ENCODE data around the gene BDKRB1.

BDKRB1 gene

GRCh38 chr14:96260341-96260821 lies 4.4 kb downstream of the BDKRB1 start:
- H3K36me3 Mint-ChIP-seq (ENCODE audit: low read depth), result no peaks in the 10 kb centered on the region
- DNase-seq (ENCODE audit: low spot score), result no peak
- H3K9me3 Mint-ChIP-seq, result no peaks in the 10 kb centered on the region
- H3K4me3 Mint-ChIP-seq, result no peak overlapping the region
- H3K27me3 Mint-ChIP-seq (ENCODE audit: low read depth), result peaks cover 11% of the 10 kb centered on the region
- no peaks in the 10 kb centered on the region for H3K4me1 Mint-ChIP-seq (ENCODE audit: low read depth)
- no peak overlapping the region for H3K27ac Mint-ChIP-seq

- Mint-ChIP-seq H3K4me3 (no peak overlapping the region), H3K9me3 (no peaks in the 10 kb centered on the region), H3K36me3 (ENCODE audit: low read depth) (no peaks in the 10 kb centered on the region), H3K4me1 (ENCODE audit: low read depth) (no peaks in the 10 kb centered on the region), H3K27ac (no peak overlapping the region), H3K27me3 (ENCODE audit: low read depth) (peaks cover 11% of the 10 kb centered on the region)
- no peak for DNase-seq (ENCODE audit: low spot score)
These were observed 5.0 kb downstream of the BDKRB1 start for GRCh38 chr14:96261053-96261452.

GRCh38 chr14:96261772-96262655 lies 6.0 kb downstream of the BDKRB1 start:
- Mint-ChIP-seq H3K27me3 (ENCODE audit: low read depth) (peaks cover 11% of the 10 kb centered on the region), H3K36me3 (ENCODE audit: low read depth) (no peaks in the 10 kb centered on the region), H3K4me1 (ENCODE audit: low read depth) (no peaks in the 10 kb centered on the region), H3K9me3 (no peaks in the 10 kb centered on the region), H3K4me3 (no peak overlapping the region), H3K27ac (no peak overlapping the region)
- DNase-seq (ENCODE audit: low spot score), result no peak

- no peak overlapping the region for H3K27ac Mint-ChIP-seq
- no peaks in the 10 kb centered on the region for H3K4me1 Mint-ChIP-seq (ENCODE audit: low read depth)
- H3K9me3 Mint-ChIP-seq, result no peaks in the 10 kb centered on the region
- DNase-seq (ENCODE audit: low spot score), result no peak
- H3K36me3 Mint-ChIP-seq (ENCODE audit: low read depth), result no peaks in the 10 kb centered on the region
- H3K4me3 Mint-ChIP-seq, result no peak overlapping the region
- H3K27me3 Mint-ChIP-seq (ENCODE audit: low read depth), result peaks cover 6% of the 10 kb centered on the region
These were observed 7.6 kb downstream of the BDKRB1 start for GRCh38 chr14:96263347-96264199.

GRCh38 chr14:96264200-96264553 lies 8.2 kb downstream of the BDKRB1 start:
- Mint-ChIP-seq H3K27me3 (ENCODE audit: low read depth) (peaks cover 6% of the 10 kb centered on the region), H3K4me3 (no peak overlapping the region), H3K4me1 (ENCODE audit: low read depth) (no peaks in the 10 kb centered on the region), H3K36me3 (ENCODE audit: low read depth) (no peaks in the 10 kb centered on the region), H3K27ac (no peak overlapping the region), H3K9me3 (no peaks in the 10 kb centered on the region)
- no peak for DNase-seq (ENCODE audit: low spot score)

GRCh38 chr14:96264853-96265252 lies 8.8 kb downstream of the BDKRB1 start:
- H3K4me3 Mint-ChIP-seq, result no peak overlapping the region
- DNase-seq (ENCODE audit: low spot score), result no peak
- H3K9me3 Mint-ChIP-seq, result no peaks in the 10 kb centered on the region

GRCh38 chr14:96265383-96266095 lies 9.5 kb downstream of the BDKRB1 start:
- Mint-ChIP-seq H3K36me3 (ENCODE audit: low read depth) (no peaks in the 10 kb centered on the region), H3K4me3 (no peak overlapping the region), H3K4me1 (ENCODE audit: low read depth) (no peaks in the 10 kb centered on the region), H3K27me3 (ENCODE audit: low read depth) (peaks cover 6% of the 10 kb centered on the region), H3K27ac (no peak overlapping the region), H3K9me3 (no peaks in the 10 kb centered on the region)
- DNase-seq (ENCODE audit: low spot score), result no peak

More at GRCh38 chr14:96264853-96265252, 8.8 kb downstream of the BDKRB1 start:
- Mint-ChIP-seq H3K27me3 (ENCODE audit: low read depth) (peaks cover 6% of the 10 kb centered on the region), H3K27ac (no peak overlapping the region), H3K36me3 (ENCODE audit: low read depth) (no peaks in the 10 kb centered on the region), H3K4me1 (ENCODE audit: low read depth) (no peaks in the 10 kb centered on the region)

- Mint-ChIP-seq H3K9me3 (peaks cover 3% of the 10 kb centered on the region), H3K4me1 (ENCODE audit: low read depth) (no peaks in the 10 kb centered on the region), H3K27me3 (ENCODE audit: low read depth) (no peaks in the 10 kb centered on the region), H3K27ac (no peak overlapping the region), H3K4me3 (no peak overlapping the region), H3K36me3 (ENCODE audit: low read depth) (no peaks in the 10 kb centered on the region)
- DNase-seq (ENCODE audit: low spot score), result no peak
These were observed 11.3 kb downstream of the BDKRB1 start for GRCh38 chr14:96267336-96267735.

GRCh38 chr14:96267916-96268315 lies 11.9 kb downstream of the BDKRB1 start:
- no peaks in the 10 kb centered on the region for H3K4me1 Mint-ChIP-seq (ENCODE audit: low read depth)
- no peak overlapping the region for H3K27ac Mint-ChIP-seq
- H3K9me3 Mint-ChIP-seq, result peaks cover 3% of the 10 kb centered on the region
- no peaks in the 10 kb centered on the region for H3K36me3 Mint-ChIP-seq (ENCODE audit: low read depth)
- DNase-seq (ENCODE audit: low spot score), result no peak
- no peak overlapping the region for H3K4me3 Mint-ChIP-seq
- no peaks in the 10 kb centered on the region for H3K27me3 Mint-ChIP-seq (ENCODE audit: low read depth)

GRCh38 chr14:96268431-96269358 lies 12.7 kb downstream of the BDKRB1 start:
- no peaks in the 10 kb centered on the region for H3K36me3 Mint-ChIP-seq (ENCODE audit: low read depth)
- no peak overlapping the region for H3K4me3 Mint-ChIP-seq
- no peak for DNase-seq (ENCODE audit: low spot score)
- H3K4me1 Mint-ChIP-seq (ENCODE audit: low read depth), result no peaks in the 10 kb centered on the region
- no peak overlapping the region for H3K27ac Mint-ChIP-seq
- peaks cover 7% of the 10 kb centered on the region for H3K9me3 Mint-ChIP-seq
- no peaks in the 10 kb centered on the region for H3K27me3 Mint-ChIP-seq (ENCODE audit: low read depth)

- Mint-ChIP-seq H3K27me3 (ENCODE audit: low read depth) (no peaks in the 10 kb centered on the region), H3K4me3 (no peak overlapping the region), H3K4me1 (ENCODE audit: low read depth) (no peaks in the 10 kb centered on the region), H3K36me3 (ENCODE audit: low read depth) (no peaks in the 10 kb centered on the region), H3K9me3 (peaks cover 7% of the 10 kb centered on the region), H3K27ac (no peak overlapping the region)
- DNase-seq (ENCODE audit: low spot score), result no peak
These were observed 13.3 kb downstream of the BDKRB1 start for GRCh38 chr14:96269359-96269710.

- Mint-ChIP-seq H3K36me3 (ENCODE audit: low read depth) (no peaks in the 10 kb centered on the region), H3K4me1 (ENCODE audit: low read depth) (peaks cover 2% of the 10 kb centered on the region), H3K27me3 (ENCODE audit: low read depth) (no peaks in the 10 kb centered on the region), H3K9me3 (peaks cover 7% of the 10 kb centered on the region), H3K27ac (no peak overlapping the region), H3K4me3 (no peak overlapping the region)
- no peak for DNase-seq (ENCODE audit: low spot score)
These were observed 14.8 kb downstream of the BDKRB1 start for GRCh38 chr14:96270565-96271420.
